ENCODE data around the gene MYRF.

DNA sequence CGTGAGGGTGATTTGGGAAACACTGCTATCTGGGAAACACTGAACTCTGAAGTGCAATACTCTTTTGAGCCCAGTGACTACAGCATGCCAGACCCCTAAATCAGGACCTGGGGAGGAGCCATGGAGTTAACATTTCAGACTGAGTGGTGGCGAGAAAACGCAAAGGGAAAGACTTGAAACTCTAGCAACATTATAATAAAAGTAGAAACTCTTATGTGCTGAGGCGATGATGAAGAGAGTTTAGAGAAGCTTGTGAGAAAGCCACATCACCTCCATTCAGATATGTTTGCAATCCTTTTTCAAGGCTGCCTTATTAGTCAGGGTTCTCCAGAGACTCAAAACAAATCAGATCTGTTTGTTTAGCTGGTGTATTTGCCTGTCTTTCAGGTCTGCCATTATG, 42.1 kb downstream of the MYRF start:
- TF ChIP-seq, protein P1, sequence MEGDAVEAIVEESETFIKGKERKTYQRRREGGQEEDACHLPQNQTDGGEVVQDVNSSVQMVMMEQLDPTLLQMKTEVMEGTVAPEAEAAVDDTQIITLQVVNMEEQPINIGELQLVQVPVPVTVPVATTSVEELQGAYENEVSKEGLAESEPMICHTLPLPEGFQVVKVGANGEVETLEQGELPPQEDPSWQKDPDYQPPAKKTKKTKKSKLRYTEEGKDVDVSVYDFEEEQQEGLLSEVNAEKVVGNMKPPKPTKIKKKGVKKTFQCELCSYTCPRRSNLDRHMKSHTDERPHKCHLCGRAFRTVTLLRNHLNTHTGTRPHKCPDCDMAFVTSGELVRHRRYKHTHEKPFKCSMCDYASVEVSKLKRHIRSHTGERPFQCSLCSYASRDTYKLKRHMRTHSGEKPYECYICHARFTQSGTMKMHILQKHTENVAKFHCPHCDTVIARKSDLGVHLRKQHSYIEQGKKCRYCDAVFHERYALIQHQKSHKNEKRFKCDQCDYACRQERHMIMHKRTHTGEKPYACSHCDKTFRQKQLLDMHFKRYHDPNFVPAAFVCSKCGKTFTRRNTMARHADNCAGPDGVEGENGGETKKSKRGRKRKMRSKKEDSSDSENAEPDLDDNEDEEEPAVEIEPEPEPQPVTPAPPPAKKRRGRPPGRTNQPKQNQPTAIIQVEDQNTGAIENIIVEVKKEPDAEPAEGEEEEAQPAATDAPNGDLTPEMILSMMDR (IDR thresholded peaks at IDR 0.05; ENCODE audit: insufficient read depth, low read length), result no peak
- no peak for TF ChIP-seq POLR2AphosphoS5 (IDR thresholded peaks at IDR 0.05; ENCODE audit: low read depth)
- TF ChIP-seq, protein P2, sequence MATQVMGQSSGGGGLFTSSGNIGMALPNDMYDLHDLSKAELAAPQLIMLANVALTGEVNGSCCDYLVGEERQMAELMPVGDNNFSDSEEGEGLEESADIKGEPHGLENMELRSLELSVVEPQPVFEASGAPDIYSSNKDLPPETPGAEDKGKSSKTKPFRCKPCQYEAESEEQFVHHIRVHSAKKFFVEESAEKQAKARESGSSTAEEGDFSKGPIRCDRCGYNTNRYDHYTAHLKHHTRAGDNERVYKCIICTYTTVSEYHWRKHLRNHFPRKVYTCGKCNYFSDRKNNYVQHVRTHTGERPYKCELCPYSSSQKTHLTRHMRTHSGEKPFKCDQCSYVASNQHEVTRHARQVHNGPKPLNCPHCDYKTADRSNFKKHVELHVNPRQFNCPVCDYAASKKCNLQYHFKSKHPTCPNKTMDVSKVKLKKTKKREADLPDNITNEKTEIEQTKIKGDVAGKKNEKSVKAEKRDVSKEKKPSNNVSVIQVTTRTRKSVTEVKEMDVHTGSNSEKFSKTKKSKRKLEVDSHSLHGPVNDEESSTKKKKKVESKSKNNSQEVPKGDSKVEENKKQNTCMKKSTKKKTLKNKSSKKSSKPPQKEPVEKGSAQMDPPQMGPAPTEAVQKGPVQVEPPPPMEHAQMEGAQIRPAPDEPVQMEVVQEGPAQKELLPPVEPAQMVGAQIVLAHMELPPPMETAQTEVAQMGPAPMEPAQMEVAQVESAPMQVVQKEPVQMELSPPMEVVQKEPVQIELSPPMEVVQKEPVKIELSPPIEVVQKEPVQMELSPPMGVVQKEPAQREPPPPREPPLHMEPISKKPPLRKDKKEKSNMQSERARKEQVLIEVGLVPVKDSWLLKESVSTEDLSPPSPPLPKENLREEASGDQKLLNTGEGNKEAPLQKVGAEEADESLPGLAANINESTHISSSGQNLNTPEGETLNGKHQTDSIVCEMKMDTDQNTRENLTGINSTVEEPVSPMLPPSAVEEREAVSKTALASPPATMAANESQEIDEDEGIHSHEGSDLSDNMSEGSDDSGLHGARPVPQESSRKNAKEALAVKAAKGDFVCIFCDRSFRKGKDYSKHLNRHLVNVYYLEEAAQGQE (IDR thresholded peaks at IDR 0.05; ENCODE audit: insufficient replicate concordance, low read depth), result no peak
- no peak for TF ChIP-seq GABPA (IDR thresholded peaks at IDR 0.05; ENCODE audit: low read depth)

Measured in HL-60 (cell line).